ENCODE measurements around the gene P2RX7. TPM values are rescaled to one million over a fixed set of nuclear protein-coding genes. Genes with fewer than 3 reads are reported as not detected.

The P2RX7 gene
- total and polyA plus RNA-seq, 9 of the 15 experiments (the other 6 are each of a cell fraction or from before 2014, with no cell fraction given) = 0.04 to 0.65 (median 0.30) TPM

GRCh38 chr12:121086781-121087295 lies 45.8 kb upstream of the P2RX7 start (continued):
- TF ChIP-seq, protein P1, sequence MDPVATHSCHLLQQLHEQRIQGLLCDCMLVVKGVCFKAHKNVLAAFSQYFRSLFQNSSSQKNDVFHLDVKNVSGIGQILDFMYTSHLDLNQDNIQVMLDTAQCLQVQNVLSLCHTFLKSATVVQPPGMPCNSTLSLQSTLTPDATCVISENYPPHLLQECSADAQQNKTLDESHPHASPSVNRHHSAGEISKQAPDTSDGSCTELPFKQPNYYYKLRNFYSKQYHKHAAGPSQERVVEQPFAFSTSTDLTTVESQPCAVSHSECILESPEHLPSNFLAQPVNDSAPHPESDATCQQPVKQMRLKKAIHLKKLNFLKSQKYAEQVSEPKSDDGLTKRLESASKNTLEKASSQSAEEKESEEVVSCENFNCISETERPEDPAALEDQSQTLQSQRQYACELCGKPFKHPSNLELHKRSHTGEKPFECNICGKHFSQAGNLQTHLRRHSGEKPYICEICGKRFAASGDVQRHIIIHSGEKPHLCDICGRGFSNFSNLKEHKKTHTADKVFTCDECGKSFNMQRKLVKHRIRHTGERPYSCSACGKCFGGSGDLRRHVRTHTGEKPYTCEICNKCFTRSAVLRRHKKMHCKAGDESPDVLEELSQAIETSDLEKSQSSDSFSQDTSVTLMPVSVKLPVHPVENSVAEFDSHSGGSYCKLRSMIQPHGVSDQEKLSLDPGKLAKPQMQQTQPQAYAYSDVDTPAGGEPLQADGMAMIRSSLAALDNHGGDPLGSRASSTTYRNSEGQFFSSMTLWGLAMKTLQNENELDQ (CRISPR knock-in tag; IDR thresholded peaks at IDR 0.05; ENCODE audit: borderline replicate concordance) = no peak
- TF ChIP-seq FOXP4 (CRISPR knock-in tag; IDR thresholded peaks at IDR 0.05; ENCODE audit: borderline replicate concordance) = no peak

DNA sequence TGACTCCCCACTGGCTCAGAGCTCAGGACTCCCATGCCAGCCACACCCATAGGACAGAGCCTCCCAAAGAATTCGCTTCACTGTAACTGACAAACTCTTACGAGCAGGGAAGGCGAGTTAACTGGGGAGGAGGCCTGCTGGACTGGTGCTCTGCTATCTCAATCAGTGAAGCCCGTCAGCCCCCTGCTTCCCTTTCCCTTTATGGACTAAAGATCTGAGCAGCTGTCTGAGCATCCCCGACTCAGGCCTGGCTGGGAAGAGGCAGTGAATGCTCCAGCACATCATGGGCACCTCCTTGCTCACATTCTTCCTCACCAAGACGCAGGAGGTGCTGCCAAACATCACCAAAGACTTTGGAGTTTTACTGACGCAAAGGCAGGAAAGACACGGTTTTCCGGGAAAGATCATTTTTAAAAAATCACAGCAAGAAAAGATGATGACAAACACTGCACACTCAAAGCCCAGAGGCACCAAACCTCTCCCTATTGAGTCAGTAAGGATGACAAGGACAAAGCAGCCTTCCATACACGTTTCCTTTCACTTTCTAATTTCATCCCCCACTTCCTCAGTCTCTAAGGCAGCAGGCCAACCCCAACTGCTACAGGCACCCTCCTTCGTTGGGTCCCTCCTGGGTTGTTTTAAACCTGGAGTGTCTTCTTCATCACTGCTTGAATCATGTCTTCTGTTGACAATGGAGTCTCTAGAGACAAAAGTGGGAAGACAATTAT lies 45.0 kb upstream of the P2RX7 start:
- FAIRE-seq (no peak), ATAC-seq (no peak), DNase-seq (ENCODE audit: extremely low read depth in 1 of 4, low spot score in 3 of 4) (no peak)
- Histone ChIP-seq H3K36me3 (ENCODE audit: control insufficient read depth, insufficient read depth, low read length) (no peaks in the 10 kb centered on the region), H3K9ac (ENCODE audit: insufficient read depth in 1 of 2, low read depth in 2 of 2, low read length in 2 of 2) (no peak overlapping the region), H3K79me2 (ENCODE audit: control insufficient read depth, insufficient read depth, low read length) (no peaks in the 10 kb centered on the region), H3K4me2 (ENCODE audit: insufficient read depth, low read length) (no peak overlapping the region), H2AFZ (ENCODE audit: low read depth, low read length) (no peak overlapping the region), H3K27ac (ENCODE audit: extremely low read depth, low read depth, low read length) (no peak overlapping the region), H3K27me3 (ENCODE audit: control insufficient read depth in 2 of 2, insufficient read depth in 2 of 2, low read length in 2 of 2) (peaks cover 0 to 10% of the 10 kb centered on the region in 2 experiments; a peak in 2 of 5 replicates), H3K9me1 (ENCODE audit: control insufficient read depth, insufficient read depth, low read length) (no peaks in the 10 kb centered on the region), H3K4me1 (replicated peaks in 1 of 2; ENCODE audit: control insufficient read depth in 2 of 2, insufficient read depth in 2 of 2, low read length in 2 of 2) (peaks cover 3 to 5% of the 10 kb centered on the region in 2 experiments; a peak in 2 of 5 replicates), H3K9me3 (replicated peaks; ENCODE audit: control insufficient read depth, insufficient read depth, low read depth, low read length) (no peaks in the 10 kb centered on the region), H4K20me1 (replicated peaks; ENCODE audit: control insufficient read depth, insufficient read depth, low read length) (no peaks in the 10 kb centered on the region), H3K4me3 (no peak overlapping the region)
- POLR2A ChIA-PET = interaction anchor here (0.6 to 0.7 kb wide), 2 partner anchors 27 to 712 kb away, joined by 3 read pairs; no protein-coding TSS in a partner anchor
- CTCF ChIA-PET (ENCODE audit: low intra/inter-chr PET ratio) = no interaction called here
- intact Hi-C loops (cut with micrococcal nuclease) = no loop called here
- in situ Hi-C loops (cut with MboI) = no loop called here
- no TSS peak for BruUV-seq (replicated peaks)
- WGBS (ENCODE audit: insufficient coverage, low coverage, missing lambda C conversion rate) = 8% methylated on average over 10 of the region's 11 CpGs
- TF ChIP-seq ZNF23 (CRISPR knock-in tag; IDR thresholded peaks at IDR 0.05) (no peak), ZNF282 (CRISPR knock-in tag; IDR thresholded peaks at IDR 0.05) (no peak), CREBBP (IDR thresholded peaks at IDR 0.05; ENCODE audit: low read depth, low read length) (no peak), ZZZ3 (IDR thresholded peaks at IDR 0.05) (no peak), USF2 (CRISPR knock-in tag; IDR thresholded peaks at IDR 0.05) (no peak), CTBP1 (IDR thresholded peaks at IDR 0.05; ENCODE audit: borderline replicate concordance) (peak; percentile 24; the same call in 1 of the 2 replicates), ELF4 (CRISPR knock-in tag; IDR thresholded peaks at IDR 0.05) (no peak)
- TF ChIP-seq, protein P2, sequence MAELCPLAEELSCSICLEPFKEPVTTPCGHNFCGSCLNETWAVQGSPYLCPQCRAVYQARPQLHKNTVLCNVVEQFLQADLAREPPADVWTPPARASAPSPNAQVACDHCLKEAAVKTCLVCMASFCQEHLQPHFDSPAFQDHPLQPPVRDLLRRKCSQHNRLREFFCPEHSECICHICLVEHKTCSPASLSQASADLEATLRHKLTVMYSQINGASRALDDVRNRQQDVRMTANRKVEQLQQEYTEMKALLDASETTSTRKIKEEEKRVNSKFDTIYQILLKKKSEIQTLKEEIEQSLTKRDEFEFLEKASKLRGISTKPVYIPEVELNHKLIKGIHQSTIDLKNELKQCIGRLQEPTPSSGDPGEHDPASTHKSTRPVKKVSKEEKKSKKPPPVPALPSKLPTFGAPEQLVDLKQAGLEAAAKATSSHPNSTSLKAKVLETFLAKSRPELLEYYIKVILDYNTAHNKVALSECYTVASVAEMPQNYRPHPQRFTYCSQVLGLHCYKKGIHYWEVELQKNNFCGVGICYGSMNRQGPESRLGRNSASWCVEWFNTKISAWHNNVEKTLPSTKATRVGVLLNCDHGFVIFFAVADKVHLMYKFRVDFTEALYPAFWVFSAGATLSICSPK (IDR thresholded peaks at IDR 0.05; ENCODE audit: borderline replicate concordance) = no peak
- TF ChIP-seq, protein P3, sequence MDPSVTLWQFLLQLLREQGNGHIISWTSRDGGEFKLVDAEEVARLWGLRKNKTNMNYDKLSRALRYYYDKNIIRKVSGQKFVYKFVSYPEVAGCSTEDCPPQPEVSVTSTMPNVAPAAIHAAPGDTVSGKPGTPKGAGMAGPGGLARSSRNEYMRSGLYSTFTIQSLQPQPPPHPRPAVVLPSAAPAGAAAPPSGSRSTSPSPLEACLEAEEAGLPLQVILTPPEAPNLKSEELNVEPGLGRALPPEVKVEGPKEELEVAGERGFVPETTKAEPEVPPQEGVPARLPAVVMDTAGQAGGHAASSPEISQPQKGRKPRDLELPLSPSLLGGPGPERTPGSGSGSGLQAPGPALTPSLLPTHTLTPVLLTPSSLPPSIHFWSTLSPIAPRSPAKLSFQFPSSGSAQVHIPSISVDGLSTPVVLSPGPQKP (CRISPR knock-in tag; IDR thresholded peaks at IDR 0.05) = no peak
